Mesendoderm (in vitro differentiated cells): Measurements from ENCODE around the gene ATP13A1.
"Not testable (repeated sequence)": the region's sequence is repeated elsewhere in the genome, so short reads cannot be mapped to it uniquely, and the experiment has no call there.

ENCODE experiments used
- DNase-seq: peaks from one replicate; pipeline ENCODE4 v3.0.0; 2013
- H2AK5ac ChIP-seq: 2 replicates; pipeline ENCODE4 v1.6.1; 2013; ENCODE audit warnings: low read length, inconsistent platforms
- H2BK120ac ChIP-seq: 2 replicates; pipeline ENCODE4 v1.6.1; 2013; ENCODE audit warnings: low read depth, mild to moderate bottlenecking, low read length, moderate library complexity, mixed read lengths
- H2BK15ac ChIP-seq: replicated peaks from 2 replicates; pipeline ENCODE4 v1.6.1; 2013; ENCODE audit warnings: low read depth, mild to moderate bottlenecking, moderate library complexity
- H2BK5ac ChIP-seq: 2 replicates; pipeline ENCODE4 v1.6.1; 2013; ENCODE audit warnings: low read length, inconsistent platforms
- H3K18ac ChIP-seq: 2 replicates; pipeline ENCODE4 v1.6.1; 2013; ENCODE audit warnings: mild to moderate bottlenecking, low read length, mixed read lengths
- H3K23ac ChIP-seq: one replicate; pipeline ENCODE4 v1.6.1; 2013; ENCODE audit warnings: low read length
- H3K27ac ChIP-seq: 2 replicates; pipeline ENCODE4 v1.5.1; 2013; ENCODE audit warnings: low read depth, mild to moderate bottlenecking, inconsistent platforms, low read length, moderate library complexity
- H3K27me3 ChIP-seq: 2 replicates; pipeline ENCODE4 v1.6.1; 2013; ENCODE audit warnings: low read length, control low read depth, mild to moderate bottlenecking, inconsistent platforms; ENCODE audit not compliant: insufficient read depth, poor library complexity
- H3K36me3 ChIP-seq: 2 replicates; pipeline ENCODE4 v1.6.1; 2013; ENCODE audit warnings: low read length, inconsistent platforms; ENCODE audit not compliant: control insufficient read depth, insufficient read depth
- H3K4ac ChIP-seq: one replicate; pipeline ENCODE4 v1.6.1; 2013; ENCODE audit warnings: low read depth, mild to moderate bottlenecking, low read length, moderate library complexity
- H3K4me1 ChIP-seq: 2 replicates; pipeline ENCODE4 v1.6.1; 2013; ENCODE audit warnings: low read depth, low read length, inconsistent platforms; ENCODE audit not compliant: control insufficient read depth
- H3K4me2 ChIP-seq: 2 replicates; pipeline ENCODE4 v1.6.1; 2013; ENCODE audit warnings: low read length
- H3K4me3 ChIP-seq: 2 replicates; pipeline ENCODE4 v1.5.1; 2013; ENCODE audit warnings: mild to moderate bottlenecking, low read length
- H3K56ac ChIP-seq: one replicate; pipeline ENCODE4 v1.6.1; 2013; ENCODE audit warnings: low read length
- H3K79me1 ChIP-seq: 2 replicates; pipeline ENCODE4 v1.6.1; 2013; ENCODE audit warnings: low read length, inconsistent platforms
- H3K79me2 ChIP-seq: 2 replicates; pipeline ENCODE4 v1.6.1; 2013; ENCODE audit warnings: mild to moderate bottlenecking, low read length; ENCODE audit not compliant: control insufficient read depth, insufficient read depth
- H3K9ac ChIP-seq: 2 replicates; pipeline ENCODE4 v1.6.1; 2013; ENCODE audit warnings: low read length, inconsistent platforms
- H4K5ac ChIP-seq: one replicate; pipeline ENCODE4 v1.6.1; 2013; ENCODE audit warnings: low read length
- H4K8ac ChIP-seq: one replicate; pipeline ENCODE4 v1.6.1; 2013; ENCODE audit warnings: low read depth, mild to moderate bottlenecking, control low read depth, low read length, moderate library complexity
- WGBS: extraction: QIAGEN DNeasy Blood & Tissue Kit; methylation state at CpG from one replicate; pipeline ENCODE4 v1.1.7; 2013; ENCODE audit warnings: low lambda C conversion rate, missing lambda C conversion rate; ENCODE audit not compliant: insufficient coverage; ENCODE audit errors: extremely low coverage; 5-methylcytosine and 5-hydroxymethylcytosine counted together

The ATP13A1 gene

GRCh38 chr19:19606686-19607085 lies 56.8 kb downstream of the ATP13A1 start:
- not testable (repeated sequence) for H3K9ac ChIP-seq, H3K79me2 ChIP-seq, H3K27ac ChIP-seq, H3K4me1 ChIP-seq, H3K79me1 ChIP-seq, H3K18ac ChIP-seq, H3K4ac ChIP-seq, H2BK120ac ChIP-seq, H3K27me3 ChIP-seq, H3K56ac ChIP-seq, H2AK5ac ChIP-seq, H4K5ac ChIP-seq, H2BK15ac ChIP-seq, H4K8ac ChIP-seq, H3K4me2 ChIP-seq, H3K36me3 ChIP-seq, H3K4me3 ChIP-seq, H2BK5ac ChIP-seq, DNase-seq, H3K23ac ChIP-seq
- no CpG with 5 or more reads among the region's 8 CpGs for WGBS

DNA sequence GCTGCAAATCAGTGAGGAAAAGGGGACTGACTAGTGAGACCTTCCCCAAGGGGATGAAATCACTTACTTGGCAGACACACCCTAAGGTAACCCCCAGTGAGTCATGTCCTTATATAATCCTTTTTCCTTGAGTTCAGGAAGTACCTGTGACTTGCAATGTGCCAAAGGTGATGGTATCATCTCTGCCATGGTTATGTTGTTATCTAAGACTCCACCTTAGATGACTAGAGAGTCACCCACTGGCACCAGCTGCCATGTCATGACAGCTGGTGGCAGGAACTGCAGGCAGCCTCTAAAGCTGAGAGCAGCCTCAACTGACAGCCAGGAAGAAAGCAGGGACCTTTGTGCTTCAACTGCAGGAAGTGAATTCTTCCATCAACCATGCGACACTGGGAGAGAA lies 57.5 kb downstream of the ATP13A1 start:
- Histone ChIP-seq H3K56ac (no peak overlapping the region), H3K4me1 (no peaks in the 10 kb centered on the region), H3K23ac (no peak overlapping the region), H3K27ac (no peak overlapping the region), H3K4me3 (no peak overlapping the region), H3K4ac (no peak overlapping the region), H3K4me2 (no peak overlapping the region), H3K18ac (no peak overlapping the region), H2BK15ac (no peak overlapping the region), H3K27me3 (no peaks in the 10 kb centered on the region), H2BK5ac (no peak overlapping the region), H4K5ac (no peak overlapping the region), H2BK120ac (no peak overlapping the region), H2AK5ac (no peak overlapping the region), H4K8ac (no peak overlapping the region), H3K79me2 (no peaks in the 10 kb centered on the region), H3K9ac (no peak overlapping the region), H3K36me3 (no peaks in the 10 kb centered on the region), H3K79me1 (no peaks in the 10 kb centered on the region)
- peak; percentile 49 for DNase-seq
- no CpG with 5 or more reads among the region's 1 CpG for WGBS

- H3K79me1 ChIP-seq, result no peaks in the 10 kb centered on the region
- no peak overlapping the region for H3K9ac ChIP-seq
- H2BK15ac ChIP-seq, result no peak overlapping the region
- WGBS, result no CpG with 5 or more reads among the region's 3 CpGs
- no peak overlapping the region for H3K4me3 ChIP-seq
- no peak overlapping the region for H2BK120ac ChIP-seq
- no peak overlapping the region for H3K18ac ChIP-seq
- DNase-seq, result no peak
- no peak overlapping the region for H4K8ac ChIP-seq
- no peak overlapping the region for H2AK5ac ChIP-seq
- no peaks in the 10 kb centered on the region for H3K27me3 ChIP-seq
- no peak overlapping the region for H3K56ac ChIP-seq
- H3K36me3 ChIP-seq, result no peaks in the 10 kb centered on the region
- no peaks in the 10 kb centered on the region for H3K4me1 ChIP-seq
- no peak overlapping the region for H3K23ac ChIP-seq
- no peak overlapping the region for H3K4ac ChIP-seq
- H4K5ac ChIP-seq, result no peak overlapping the region
- H3K4me2 ChIP-seq, result no peak overlapping the region
- no peaks in the 10 kb centered on the region for H3K79me2 ChIP-seq
- no peak overlapping the region for H3K27ac ChIP-seq
- no peak overlapping the region for H2BK5ac ChIP-seq
Observed at GRCh38 chr19:19602713-19603324, 60.7 kb downstream of the ATP13A1 start.

GRCh38 chr19:19602136-19602712 lies 61.3 kb downstream of the ATP13A1 start:
- H3K36me3 ChIP-seq, result no peaks in the 10 kb centered on the region
- no peak overlapping the region for H3K4me2 ChIP-seq
- DNase-seq, result no peak
- H3K23ac ChIP-seq, result no peak overlapping the region
- H3K9ac ChIP-seq, result no peak overlapping the region
- no CpG with 5 or more reads among the region's 9 CpGs for whole genome bisulfite sequencing
- no peak overlapping the region for H3K4me3 ChIP-seq
- no peak overlapping the region for H3K4ac ChIP-seq
- H3K79me2 ChIP-seq, result no peaks in the 10 kb centered on the region
- H2AK5ac ChIP-seq, result no peak overlapping the region
- no peaks in the 10 kb centered on the region for H3K27me3 ChIP-seq
- H3K79me1 ChIP-seq, result no peaks in the 10 kb centered on the region
- H4K5ac ChIP-seq, result no peak overlapping the region
- H2BK120ac ChIP-seq, result no peak overlapping the region
- no peak overlapping the region for H2BK5ac ChIP-seq
- no peak overlapping the region for H3K18ac ChIP-seq
- H4K8ac ChIP-seq, result no peak overlapping the region
- no peak overlapping the region for H2BK15ac ChIP-seq
- no peaks in the 10 kb centered on the region for H3K4me1 ChIP-seq
- H3K56ac ChIP-seq, result no peak overlapping the region
- H3K27ac ChIP-seq, result no peak overlapping the region

DNA sequence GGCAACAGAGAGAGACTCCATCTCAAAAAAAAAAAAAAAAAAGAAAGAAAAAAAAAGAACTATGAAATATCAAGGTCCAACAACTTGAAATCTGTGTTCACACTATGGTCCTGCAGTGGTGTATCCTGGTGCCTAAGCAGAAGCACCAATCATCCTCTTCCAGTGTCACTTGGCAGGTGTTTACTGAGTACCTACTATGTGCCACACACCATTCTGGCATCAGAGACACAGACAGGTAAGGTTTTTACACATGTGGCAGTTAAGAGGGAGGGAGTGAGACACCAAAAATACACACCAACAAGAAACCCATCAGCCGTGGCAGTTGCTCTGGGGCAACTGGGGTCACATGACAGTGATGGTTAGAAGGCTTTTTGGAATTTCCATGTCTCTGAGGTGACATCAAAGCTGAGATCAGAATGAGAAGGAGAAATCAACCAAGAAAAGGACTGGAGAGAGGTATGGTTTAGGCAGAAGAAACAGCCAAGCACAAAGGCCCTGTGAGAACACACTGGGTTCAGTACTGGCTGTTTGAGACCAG lies 62.6 kb downstream of the ATP13A1 start:
- DNase-seq, result no peak
- Histone ChIP-seq H3K79me1 (no peaks in the 10 kb centered on the region), H3K27ac (no peak overlapping the region), H3K36me3 (no peaks in the 10 kb centered on the region), H3K79me2 (no peaks in the 10 kb centered on the region), H2BK15ac (no peak overlapping the region), H3K4me3 (no peak overlapping the region), H4K5ac (no peak overlapping the region), H4K8ac (no peak overlapping the region), H2BK120ac (no peak overlapping the region), H3K56ac (no peak overlapping the region), H3K4me2 (no peak overlapping the region), H2BK5ac (no peak overlapping the region), H3K27me3 (no peaks in the 10 kb centered on the region), H3K9ac (no peak overlapping the region), H2AK5ac (no peak overlapping the region), H3K4ac (no peak overlapping the region), H3K18ac (no peak overlapping the region), H3K23ac (no peak overlapping the region), H3K4me1 (no peaks in the 10 kb centered on the region)
- WGBS, result no CpG with 5 or more reads among the region's 1 CpG
